SK-N-SH treated with all-trans-retinoic acid at 6 μM for 48 hours (cell line): ENCODE data around the gene FOXN3.

Experiments used
- ATAC-seq: fragments of 200-7000 bp; cut with Tn5 transposase; 3 replicates; pipeline ENCODE4 v1.9.1; 2020; ENCODE audit warnings: mild to moderate bottlenecking, moderate library complexity
- ARNTL ChIP-seq: fragments of 450-650 bp; formaldehyde crosslinking; IDR thresholded peaks from 2 replicates; pipeline ENCODE4 v1.5.0; 2020; ENCODE audit warnings: low read depth, mild to moderate bottlenecking, moderate library complexity, borderline replicate concordance
- BACH2 ChIP-seq: fragments of 250-450 bp; sonication (Bioruptor Pico); IDR thresholded peaks from 2 replicates; pipeline ENCODE4 v1.9.0; 2021; ENCODE audit warnings: mild to moderate bottlenecking, borderline replicate concordance
- CSDC2 ChIP-seq: fragments of 250-450 bp; sonication (Bioruptor Pico); IDR thresholded peaks from 2 replicates; pipeline ENCODE4 v1.5.0; 2020; ENCODE audit warnings: mild to moderate bottlenecking, moderate library complexity
- ESRRG ChIP-seq: fragments of 250-450 bp; sonication (Bioruptor Pico); IDR thresholded peaks from 2 replicates; pipeline ENCODE4 v1.6.1; 2021; ENCODE audit warnings: mild to moderate bottlenecking
- GLIS3 ChIP-seq: fragments of 250-450 bp; sonication (Bioruptor Pico); IDR thresholded peaks from 2 replicates; pipeline ENCODE4 v1.5.0; 2020; ENCODE audit warnings: mild to moderate bottlenecking, moderate library complexity
- ISL1 ChIP-seq: fragments of 250-450 bp; sonication (Bioruptor Pico); IDR thresholded peaks from 2 replicates; pipeline ENCODE4 v2.1.2; 2022; ENCODE audit warnings: mild to moderate bottlenecking, moderate library complexity
- OSR1 ChIP-seq: fragments of 250-450 bp; sonication (Bioruptor Pico); IDR thresholded peaks from 2 replicates; pipeline ENCODE4 v1.8.0; 2022; ENCODE audit warnings: moderate library complexity, mild to moderate bottlenecking, inconsistent platforms
- SNAI2 ChIP-seq: fragments of 250-450 bp; sonication (Bioruptor Pico); IDR thresholded peaks from 2 replicates; pipeline ENCODE4 v1.5.0; 2020; ENCODE audit warnings: mild to moderate bottlenecking, moderate library complexity
- TCF4 ChIP-seq: fragments of 250-450 bp; sonication (Bioruptor Pico); IDR thresholded peaks from 2 replicates; pipeline ENCODE4 v1.8.0; 2021; ENCODE audit warnings: mild to moderate bottlenecking, moderate library complexity, borderline replicate concordance
- TOX ChIP-seq: fragments of 250-450 bp; sonication (Bioruptor Pico); IDR thresholded peaks from 2 replicates; pipeline ENCODE4 v1.8.0; 2021; ENCODE audit warnings: mild to moderate bottlenecking, moderate library complexity, borderline replicate concordance
- ZC3H10 ChIP-seq: fragments of 250-450 bp; sonication (Bioruptor Pico); IDR thresholded peaks from 2 replicates; pipeline ENCODE4 v1.5.1; 2021; ENCODE audit warnings: mild to moderate bottlenecking, moderate library complexity
- ZFP3 ChIP-seq: fragments of 250-450 bp; sonication (Bioruptor Pico); IDR thresholded peaks from 2 replicates; pipeline ENCODE4 v1.5.0; 2020; ENCODE audit warnings: mild to moderate bottlenecking, moderate library complexity
- ZFP30 ChIP-seq: fragments of 450-650 bp; formaldehyde crosslinking; IDR thresholded peaks from 2 replicates; pipeline ENCODE4 v1.5.0; 2022; ENCODE audit warnings: mild to moderate bottlenecking, moderate library complexity
- ZNF565 ChIP-seq: fragments of 450-650 bp; formaldehyde crosslinking; conservative IDR thresholded peaks from 2 replicates; pipeline ENCODE4 v1.5.0; 2020; ENCODE audit warnings: low read depth, mild to moderate bottlenecking, moderate library complexity
- ZNF70 ChIP-seq: fragments of 450-650 bp; formaldehyde crosslinking; IDR thresholded peaks from 2 replicates; pipeline ENCODE4 v1.5.0; 2020; ENCODE audit warnings: mild to moderate bottlenecking, moderate library complexity
- ZNF8 ChIP-seq: fragments of 450-650 bp; formaldehyde crosslinking; IDR thresholded peaks from 2 replicates; pipeline ENCODE4 v1.5.0; 2020; ENCODE audit warnings: mild to moderate bottlenecking, moderate library complexity
- TF ChIP-seq, protein P1 (sequence below): fragments of 250-450 bp; sonication (Bioruptor Pico); IDR thresholded peaks from 2 replicates; pipeline ENCODE4 v1.8.0; 2021; ENCODE audit warnings: low read depth, mild to moderate bottlenecking, moderate library complexity, borderline replicate concordance
- TF ChIP-seq, protein P2 (sequence below): fragments of 250-450 bp; sonication (Bioruptor Pico); IDR thresholded peaks from 2 replicates; pipeline ENCODE4 v1.8.0; 2020; ENCODE audit warnings: mild to moderate bottlenecking, moderate library complexity, borderline replicate concordance
- TF ChIP-seq, protein P3 (sequence below): fragments of 250-450 bp; sonication (Bioruptor Pico); IDR thresholded peaks from 2 replicates; pipeline ENCODE4 v1.5.0; 2020; ENCODE audit warnings: mild to moderate bottlenecking, moderate library complexity
- TF ChIP-seq, protein P4 (sequence below): fragments of 250-450 bp; sonication (Bioruptor Pico); IDR thresholded peaks from 2 replicates; pipeline ENCODE4 v1.5.1; 2021; ENCODE audit warnings: mild to moderate bottlenecking, moderate library complexity

FOXN3 gene

DNA sequence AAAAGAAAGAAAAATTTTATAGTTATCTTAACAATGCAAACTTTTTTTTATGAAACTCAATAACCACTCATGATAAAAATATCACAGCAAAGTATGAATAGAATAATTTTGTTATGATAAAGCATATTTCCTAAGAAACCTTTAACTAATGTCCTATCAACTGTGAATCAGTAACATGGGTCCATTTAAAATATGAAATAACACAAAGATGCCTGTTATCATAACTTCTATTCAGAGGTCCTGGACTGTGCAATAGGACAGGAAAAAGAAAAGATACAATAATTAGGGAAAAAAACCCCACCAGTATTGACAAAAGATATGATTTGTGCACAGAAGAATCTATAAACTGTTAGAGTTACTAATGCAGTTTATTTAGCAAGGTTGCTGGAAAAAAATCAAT, 245.4 kb downstream of the FOXN3 start:
- no peak for TF ChIP-seq ZNF565 (CRISPR knock-in tag)
- no peak for TF ChIP-seq ZFP3 (CRISPR knock-in tag)
- TF ChIP-seq, all 23 proteins: peak for 0
- no peak for ATAC-seq

DNA sequence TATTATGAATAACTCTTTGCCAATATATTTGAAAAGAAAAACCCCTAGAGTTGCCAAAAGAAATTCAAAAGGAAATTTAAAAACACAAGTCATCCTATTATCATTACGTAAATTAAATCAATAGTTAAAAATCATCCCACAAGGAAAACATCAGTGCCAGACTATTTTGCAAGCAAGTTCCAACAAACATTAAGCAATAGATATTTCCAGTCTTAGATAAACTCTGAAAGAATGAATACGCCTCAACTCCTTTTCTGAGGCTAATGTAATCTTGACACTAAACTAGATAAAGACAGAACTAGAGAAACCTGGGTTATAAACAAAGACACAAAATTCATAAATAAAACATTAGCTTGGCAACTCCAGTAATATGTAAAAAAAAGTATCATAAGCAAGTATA, 245.9 kb downstream of the FOXN3 start:
- TF ChIP-seq GLIS3 = no peak
- TF ChIP-seq, protein P1, sequence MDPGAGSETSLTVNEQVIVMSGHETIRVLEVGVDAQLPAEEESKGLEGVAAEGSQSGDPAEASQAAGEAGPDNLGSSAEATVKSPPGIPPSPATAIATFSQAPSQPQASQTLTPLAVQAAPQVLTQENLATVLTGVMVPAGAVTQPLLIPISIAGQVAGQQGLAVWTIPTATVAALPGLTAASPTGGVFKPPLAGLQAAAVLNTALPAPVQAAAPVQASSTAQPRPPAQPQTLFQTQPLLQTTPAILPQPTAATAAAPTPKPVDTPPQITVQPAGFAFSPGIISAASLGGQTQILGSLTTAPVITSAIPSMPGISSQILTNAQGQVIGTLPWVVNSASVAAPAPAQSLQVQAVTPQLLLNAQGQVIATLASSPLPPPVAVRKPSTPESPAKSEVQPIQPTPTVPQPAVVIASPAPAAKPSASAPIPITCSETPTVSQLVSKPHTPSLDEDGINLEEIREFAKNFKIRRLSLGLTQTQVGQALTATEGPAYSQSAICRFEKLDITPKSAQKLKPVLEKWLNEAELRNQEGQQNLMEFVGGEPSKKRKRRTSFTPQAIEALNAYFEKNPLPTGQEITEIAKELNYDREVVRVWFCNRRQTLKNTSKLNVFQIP = no peak
- TF ChIP-seq, protein P2, sequence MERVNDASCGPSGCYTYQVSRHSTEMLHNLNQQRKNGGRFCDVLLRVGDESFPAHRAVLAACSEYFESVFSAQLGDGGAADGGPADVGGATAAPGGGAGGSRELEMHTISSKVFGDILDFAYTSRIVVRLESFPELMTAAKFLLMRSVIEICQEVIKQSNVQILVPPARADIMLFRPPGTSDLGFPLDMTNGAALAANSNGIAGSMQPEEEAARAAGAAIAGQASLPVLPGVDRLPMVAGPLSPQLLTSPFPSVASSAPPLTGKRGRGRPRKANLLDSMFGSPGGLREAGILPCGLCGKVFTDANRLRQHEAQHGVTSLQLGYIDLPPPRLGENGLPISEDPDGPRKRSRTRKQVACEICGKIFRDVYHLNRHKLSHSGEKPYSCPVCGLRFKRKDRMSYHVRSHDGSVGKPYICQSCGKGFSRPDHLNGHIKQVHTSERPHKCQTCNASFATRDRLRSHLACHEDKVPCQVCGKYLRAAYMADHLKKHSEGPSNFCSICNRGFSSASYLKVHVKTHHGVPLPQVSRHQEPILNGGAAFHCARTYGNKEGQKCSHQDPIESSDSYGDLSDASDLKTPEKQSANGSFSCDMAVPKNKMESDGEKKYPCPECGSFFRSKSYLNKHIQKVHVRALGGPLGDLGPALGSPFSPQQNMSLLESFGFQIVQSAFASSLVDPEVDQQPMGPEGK (CRISPR knock-in tag) = no peak
- TF ChIP-seq ZFP3 (CRISPR knock-in tag) = no peak
- no peak for ATAC-seq

DNA sequence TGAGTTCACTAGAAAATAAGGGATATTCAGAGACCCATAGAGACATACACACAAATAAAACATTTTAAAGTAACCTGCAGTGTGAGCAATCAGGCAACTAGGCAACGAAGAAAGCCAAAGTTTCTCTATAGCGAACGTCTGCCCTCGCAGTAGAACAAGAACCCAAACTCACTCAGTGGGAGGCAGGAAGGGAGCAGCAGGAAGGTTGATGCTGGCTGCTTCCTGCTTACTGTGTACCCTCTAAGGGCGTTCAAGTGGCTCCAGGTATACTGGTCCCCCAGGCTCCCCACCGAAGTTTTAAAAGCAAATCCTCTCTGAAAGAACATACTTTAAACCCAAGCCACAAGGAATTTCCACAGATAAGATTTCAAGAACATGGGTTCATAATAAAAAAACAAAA, 249.3 kb downstream of the FOXN3 start:
- TF ChIP-seq ZC3H10 (CRISPR knock-in tag) (no peak), ARNTL (CRISPR knock-in tag) (no peak), ZFP3 (CRISPR knock-in tag) (no peak), CSDC2 (no peak), ZFP30 (CRISPR knock-in tag) (no peak), BACH2 (CRISPR knock-in tag) (no peak), ZNF565 (CRISPR knock-in tag) (no peak), SNAI2 (CRISPR knock-in tag) (no peak), TCF4 (CRISPR knock-in tag) (no peak), TOX (no peak), GLIS3 (no peak), ESRRG (CRISPR knock-in tag) (no peak), ZNF8 (CRISPR knock-in tag) (no peak), ISL1 (CRISPR knock-in tag) (no peak)
- TF ChIP-seq, protein P3, sequence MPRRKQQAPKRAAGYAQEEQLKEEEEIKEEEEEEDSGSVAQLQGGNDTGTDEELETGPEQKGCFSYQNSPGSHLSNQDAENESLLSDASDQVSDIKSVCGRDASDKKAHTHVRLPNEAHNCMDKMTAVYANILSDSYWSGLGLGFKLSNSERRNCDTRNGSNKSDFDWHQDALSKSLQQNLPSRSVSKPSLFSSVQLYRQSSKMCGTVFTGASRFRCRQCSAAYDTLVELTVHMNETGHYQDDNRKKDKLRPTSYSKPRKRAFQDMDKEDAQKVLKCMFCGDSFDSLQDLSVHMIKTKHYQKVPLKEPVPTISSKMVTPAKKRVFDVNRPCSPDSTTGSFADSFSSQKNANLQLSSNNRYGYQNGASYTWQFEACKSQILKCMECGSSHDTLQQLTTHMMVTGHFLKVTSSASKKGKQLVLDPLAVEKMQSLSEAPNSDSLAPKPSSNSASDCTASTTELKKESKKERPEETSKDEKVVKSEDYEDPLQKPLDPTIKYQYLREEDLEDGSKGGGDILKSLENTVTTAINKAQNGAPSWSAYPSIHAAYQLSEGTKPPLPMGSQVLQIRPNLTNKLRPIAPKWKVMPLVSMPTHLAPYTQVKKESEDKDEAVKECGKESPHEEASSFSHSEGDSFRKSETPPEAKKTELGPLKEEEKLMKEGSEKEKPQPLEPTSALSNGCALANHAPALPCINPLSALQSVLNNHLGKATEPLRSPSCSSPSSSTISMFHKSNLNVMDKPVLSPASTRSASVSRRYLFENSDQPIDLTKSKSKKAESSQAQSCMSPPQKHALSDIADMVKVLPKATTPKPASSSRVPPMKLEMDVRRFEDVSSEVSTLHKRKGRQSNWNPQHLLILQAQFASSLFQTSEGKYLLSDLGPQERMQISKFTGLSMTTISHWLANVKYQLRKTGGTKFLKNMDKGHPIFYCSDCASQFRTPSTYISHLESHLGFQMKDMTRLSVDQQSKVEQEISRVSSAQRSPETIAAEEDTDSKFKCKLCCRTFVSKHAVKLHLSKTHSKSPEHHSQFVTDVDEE (CRISPR knock-in tag) = no peak
- TF ChIP-seq, protein P2 (CRISPR knock-in tag) = no peak
- TF ChIP-seq, protein P4, sequence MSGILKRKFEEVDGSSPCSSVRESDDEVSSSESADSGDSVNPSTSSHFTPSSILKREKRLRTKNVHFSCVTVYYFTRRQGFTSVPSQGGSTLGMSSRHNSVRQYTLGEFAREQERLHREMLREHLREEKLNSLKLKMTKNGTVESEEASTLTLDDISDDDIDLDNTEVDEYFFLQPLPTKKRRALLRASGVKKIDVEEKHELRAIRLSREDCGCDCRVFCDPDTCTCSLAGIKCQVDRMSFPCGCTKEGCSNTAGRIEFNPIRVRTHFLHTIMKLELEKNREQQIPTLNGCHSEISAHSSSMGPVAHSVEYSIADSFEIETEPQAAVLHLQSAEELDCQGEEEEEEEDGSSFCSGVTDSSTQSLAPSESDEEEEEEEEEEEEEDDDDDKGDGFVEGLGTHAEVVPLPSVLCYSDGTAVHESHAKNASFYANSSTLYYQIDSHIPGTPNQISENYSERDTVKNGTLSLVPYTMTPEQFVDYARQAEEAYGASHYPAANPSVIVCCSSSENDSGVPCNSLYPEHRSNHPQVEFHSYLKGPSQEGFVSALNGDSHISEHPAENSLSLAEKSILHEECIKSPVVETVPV (CRISPR knock-in tag) = no peak
- no peak for ATAC-seq

DNA sequence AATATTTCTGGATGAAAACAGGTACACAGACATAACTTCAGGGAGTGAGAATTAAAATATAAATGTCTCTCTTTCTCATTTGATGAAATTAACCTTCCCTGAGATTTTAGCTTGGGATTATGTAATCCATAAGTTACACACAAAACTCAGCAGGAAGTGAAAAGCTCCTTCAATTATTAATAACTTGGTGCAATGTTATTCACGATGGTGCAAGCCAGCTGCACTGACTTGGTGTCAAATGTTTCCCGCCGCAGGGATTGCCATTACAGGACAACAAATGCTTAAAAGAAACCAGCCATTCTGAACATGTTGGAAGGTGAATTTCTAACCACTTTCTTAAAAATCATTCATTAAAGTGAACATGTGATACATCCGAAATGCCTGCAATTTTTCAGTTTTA, 250.4 kb downstream of the FOXN3 start:
- no peak for ATAC-seq
- TF ChIP-seq ZFP30 (CRISPR knock-in tag) = no peak
- TF ChIP-seq ZFP3 (CRISPR knock-in tag) = no peak
- TF ChIP-seq ESRRG (CRISPR knock-in tag) = no peak
- TF ChIP-seq, protein P1 = no peak
- TF ChIP-seq ZNF70 = no peak
- no peak for TF ChIP-seq OSR1 (CRISPR knock-in tag)
- no peak for TF ChIP-seq CSDC2
- TF ChIP-seq SNAI2 (CRISPR knock-in tag) = no peak
- TF ChIP-seq, protein P2 (CRISPR knock-in tag) = no peak
- TF ChIP-seq ISL1 (CRISPR knock-in tag) = no peak
- TF ChIP-seq BACH2 (CRISPR knock-in tag) = no peak
